ENCODE data around the gene CTIF.

CTIF gene

GRCh38 chr18:48836806-48837615 is 298.2 kb downstream of the CTIF start:
- TF ChIP-seq EZH2phosphoT487 (IDR thresholded peaks at IDR 0.05; ENCODE audit: low read depth) (no peak), CTCF (IDR thresholded peaks at IDR 0.05; ENCODE audit: low read depth, low read length) (no peak)
- Histone ChIP-seq H3K27ac (ENCODE audit: low read length) (no peak overlapping the region), H3K4me3 (ENCODE audit: low read length) (no peak overlapping the region), H3K79me2 (ENCODE audit: low read length) (no peaks in the 10 kb centered on the region), H3K9me3 (ENCODE audit: insufficient read depth, low read length) (no peaks in the 10 kb centered on the region), H3K9ac (ENCODE audit: low read length) (no peak overlapping the region), H3K36me3 (replicated peaks; ENCODE audit: low read depth, low read length) (no peaks in the 10 kb centered on the region), H3K4me1 (ENCODE audit: low read length) (peaks cover 28% of the 10 kb centered on the region), H4K20me1 (ENCODE audit: insufficient read depth, low read length) (peaks cover 8% of the 10 kb centered on the region; the same call in 1 of the 2 replicates), H3K27me3 (ENCODE audit: low read depth, low read length) (peaks cover 14% of the 10 kb centered on the region), H2AFZ (ENCODE audit: low read depth, low read length) (no peak overlapping the region), H3K4me2 (ENCODE audit: low read length) (no peak overlapping the region)

- H3K27ac ChIP-seq (ENCODE audit: low read length) = no peak overlapping the region
- no peak overlapping the region for H3K9ac ChIP-seq (ENCODE audit: low read length)
- peaks cover 27% of the 10 kb centered on the region for H3K4me1 ChIP-seq (ENCODE audit: low read length)
- no peak overlapping the region for H2AFZ ChIP-seq (ENCODE audit: low read depth, low read length)
- peaks cover 14% of the 10 kb centered on the region for H3K27me3 ChIP-seq (ENCODE audit: low read depth, low read length)
- no peaks in the 10 kb centered on the region for H3K79me2 ChIP-seq (ENCODE audit: low read length)
- no peaks in the 10 kb centered on the region for H3K36me3 ChIP-seq (replicated peaks; ENCODE audit: low read depth, low read length)
- TF ChIP-seq EZH2phosphoT487 (IDR thresholded peaks at IDR 0.05; ENCODE audit: low read depth) = no peak
- TF ChIP-seq CTCF (IDR thresholded peaks at IDR 0.05; ENCODE audit: low read depth, low read length) = no peak
- no peak overlapping the region for H3K4me3 ChIP-seq (ENCODE audit: low read length)
- H3K4me2 ChIP-seq (ENCODE audit: low read length) = no peak overlapping the region
- no peaks in the 10 kb centered on the region for H3K9me3 ChIP-seq (ENCODE audit: insufficient read depth, low read length)
- peaks cover 8% of the 10 kb centered on the region; the same call in 1 of the 2 replicates for H4K20me1 ChIP-seq (ENCODE audit: insufficient read depth, low read length)
Measured at GRCh38 chr18:48837676-48838075, 298.8 kb downstream of the CTIF start.

- peaks cover 21% of the 10 kb centered on the region for H3K4me1 ChIP-seq (ENCODE audit: low read length)
- no peak overlapping the region for H3K4me2 ChIP-seq (ENCODE audit: low read length)
Measured at GRCh38 chr18:48838166-48838775, 299.4 kb downstream of the CTIF start.

More at GRCh38 chr18:48838166-48838775, 299.4 kb downstream of the CTIF start:
- Histone ChIP-seq H3K36me3 (replicated peaks; ENCODE audit: low read depth, low read length) (no peaks in the 10 kb centered on the region), H3K9me3 (ENCODE audit: insufficient read depth, low read length) (no peaks in the 10 kb centered on the region), H2AFZ (ENCODE audit: low read depth, low read length) (no peak overlapping the region), H3K27ac (ENCODE audit: low read length) (no peak overlapping the region), H3K79me2 (ENCODE audit: low read length) (no peaks in the 10 kb centered on the region), H3K27me3 (ENCODE audit: low read depth, low read length) (peaks cover 11% of the 10 kb centered on the region), H4K20me1 (ENCODE audit: insufficient read depth, low read length) (peaks cover 8% of the 10 kb centered on the region; the same call in 1 of the 2 replicates), H3K9ac (ENCODE audit: low read length) (no peak overlapping the region), H3K4me3 (ENCODE audit: low read length) (no peak overlapping the region)
- TF ChIP-seq CTCF (IDR thresholded peaks at IDR 0.05; ENCODE audit: low read depth, low read length) = no peak
- TF ChIP-seq EZH2phosphoT487 (IDR thresholded peaks at IDR 0.05; ENCODE audit: low read depth) = no peak
